Activated CD4-positive, CD25-positive, alpha-beta regulatory T cell (primary cell): ENCODE data around the gene SMAGP.
"Not testable (repeated sequence)": the region's sequence is repeated elsewhere in the genome, so short reads cannot be mapped to it uniquely, and the experiment has no call there.

Experiments used
- DNase-seq, 4 experiments: peaks; one replicate each; lab custom pipeline; 2025; lab: John Stamatoyannopoulos, UW

The SMAGP gene

DNA sequence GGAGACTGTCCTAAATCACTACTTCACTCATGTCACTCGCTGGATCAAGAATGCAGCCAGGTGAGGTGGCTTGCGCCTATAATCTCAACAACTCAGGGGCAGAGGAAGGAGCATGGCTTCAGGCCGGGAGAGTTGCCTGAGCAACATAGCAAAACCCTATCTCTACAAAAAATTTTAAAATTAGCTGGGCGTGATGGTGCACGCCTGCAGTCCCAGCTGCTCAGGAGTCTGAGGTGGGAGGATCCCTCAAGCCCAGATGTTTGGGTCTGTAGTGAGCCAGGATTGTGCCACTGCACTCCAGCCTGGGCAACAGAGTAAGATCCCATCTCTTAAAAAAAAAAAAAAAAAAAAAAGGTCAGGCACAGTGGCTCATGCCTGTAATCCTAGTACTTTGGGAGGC is 5.9 kb downstream of the SMAGP start:
- no peak for DNase-seq

GRCh38 chr12:51263341-51263740 is 6.9 kb downstream of the SMAGP start:
- no peak for DNase-seq

- no peak for DNase-seq
Observed at GRCh38 chr12:51262758-51263177, 7.4 kb downstream of the SMAGP start.

- not testable (repeated sequence) for DNase-seq
Observed at GRCh38 chr12:51259600-51259999, 10.6 kb downstream of the SMAGP start.

GRCh38 chr12:51254536-51254935 is 15.7 kb downstream of the SMAGP start:
- DNase-seq = no peak

DNA sequence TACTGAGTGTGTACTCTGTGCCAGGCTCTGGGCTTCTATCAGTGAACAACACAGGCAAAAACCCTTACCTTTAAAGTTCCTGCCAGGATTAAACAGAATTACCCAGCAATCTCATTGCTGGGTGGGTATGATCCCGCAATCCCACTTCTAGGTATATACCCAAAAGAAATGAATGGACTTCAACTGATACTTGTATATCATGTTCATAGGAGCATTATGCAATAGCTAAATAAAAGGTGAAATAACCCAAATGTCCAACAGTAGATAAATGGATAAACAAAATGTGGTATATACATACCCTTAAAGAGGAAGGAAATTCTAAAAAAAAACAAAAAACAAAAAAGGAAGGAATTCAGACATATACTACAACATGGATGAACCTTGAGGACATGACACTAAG is 16.9 kb downstream of the SMAGP start:
- DNase-seq = no peak

DNA sequence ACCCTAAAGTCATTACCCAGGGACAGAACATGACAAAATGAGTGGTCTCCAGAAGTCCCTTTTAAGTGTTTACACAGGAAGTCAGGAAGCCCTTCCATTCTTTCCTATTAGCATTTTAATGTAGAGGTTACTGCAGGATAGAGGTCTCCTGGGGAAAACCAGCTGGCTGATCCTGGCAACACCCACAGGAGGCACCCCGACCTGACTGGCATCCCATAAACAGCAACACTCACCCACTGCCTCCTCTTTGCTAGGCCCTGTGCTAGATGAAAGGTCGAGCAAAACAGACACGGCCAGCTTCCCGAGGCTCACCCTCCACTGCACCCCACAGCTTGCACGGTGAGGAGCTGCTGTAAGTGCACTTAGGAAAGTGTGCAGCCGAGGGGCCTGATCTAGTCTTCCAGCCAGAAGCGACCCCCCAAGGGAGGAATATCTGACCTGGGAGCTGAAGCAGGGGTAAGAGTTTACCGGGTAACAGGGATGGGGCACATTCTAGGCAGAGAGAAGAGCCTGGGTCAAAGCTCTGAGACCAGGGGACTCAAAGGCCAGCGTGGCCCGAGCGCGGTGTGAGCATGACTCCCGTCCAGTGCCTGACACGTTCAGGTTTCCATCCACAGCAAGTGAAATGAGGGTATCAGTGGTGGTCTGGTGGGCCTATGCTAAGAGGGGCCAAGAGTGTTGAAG is 22.6 kb downstream of the SMAGP start:
- no peak for DNase-seq

DNA sequence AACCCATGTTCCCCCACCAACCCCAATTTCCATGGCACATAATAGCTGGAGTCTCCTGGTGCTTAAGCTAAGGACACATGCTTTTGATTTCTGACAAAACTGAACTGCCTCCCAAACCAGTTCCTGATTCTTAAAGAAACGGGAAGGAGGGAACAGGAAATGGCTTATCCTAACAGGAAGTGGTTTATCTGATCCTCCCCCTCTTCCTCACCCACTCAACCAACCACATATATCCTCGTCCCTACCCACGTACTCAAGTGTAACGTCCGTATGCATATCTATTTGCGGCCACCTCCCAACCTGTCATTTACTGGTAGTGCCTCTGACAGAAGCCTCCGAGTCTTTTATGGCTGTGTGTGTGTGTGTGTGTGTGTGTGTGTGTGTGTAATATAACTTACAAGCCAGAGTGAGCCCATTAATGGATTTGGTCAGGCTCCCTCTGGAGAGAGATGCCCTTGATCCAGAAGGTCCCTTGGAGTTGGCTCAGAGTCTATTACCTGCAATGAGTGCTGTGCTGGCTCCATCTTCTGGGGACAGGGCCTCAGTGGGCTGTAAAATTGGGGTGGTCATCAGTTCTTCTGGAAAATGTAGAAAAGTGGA is 23.9 kb downstream of the SMAGP start:
- DNase-seq = peak in 1 of 4 experiments; percentile 10

- no peak for DNase-seq
Observed at GRCh38 chr12:51245476-51246253, 24.6 kb downstream of the SMAGP start.

GRCh38 chr12:51244269-51244668 is 25.9 kb downstream of the SMAGP start:
- DNase-seq = no peak

GRCh38 chr12:51242876-51243275 is 27.3 kb downstream of the SMAGP start:
- no peak for DNase-seq

GRCh38 chr12:51242120-51242519 is 28.1 kb downstream of the SMAGP start:
- no peak for DNase-seq

DNA sequence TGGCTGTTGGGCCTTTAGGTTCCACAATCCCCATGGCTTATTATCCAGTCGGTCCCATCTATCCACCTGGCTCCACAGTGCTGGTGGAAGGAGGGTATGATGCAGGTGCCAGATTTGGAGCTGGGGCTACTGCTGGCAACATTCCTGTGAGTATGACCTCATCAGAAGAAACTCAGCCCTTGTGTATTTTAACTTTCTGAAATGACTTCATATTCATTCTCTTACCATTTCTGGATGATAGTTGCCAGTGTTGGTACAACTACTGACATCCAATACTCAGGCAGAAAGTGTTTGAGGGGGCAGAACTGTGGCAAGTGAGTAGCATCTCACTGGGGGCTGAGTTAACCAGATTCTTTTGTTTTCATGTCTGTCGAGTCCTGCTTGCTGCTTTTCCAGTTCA is 29.2 kb downstream of the SMAGP start:
- DNase-seq = no peak

DNA sequence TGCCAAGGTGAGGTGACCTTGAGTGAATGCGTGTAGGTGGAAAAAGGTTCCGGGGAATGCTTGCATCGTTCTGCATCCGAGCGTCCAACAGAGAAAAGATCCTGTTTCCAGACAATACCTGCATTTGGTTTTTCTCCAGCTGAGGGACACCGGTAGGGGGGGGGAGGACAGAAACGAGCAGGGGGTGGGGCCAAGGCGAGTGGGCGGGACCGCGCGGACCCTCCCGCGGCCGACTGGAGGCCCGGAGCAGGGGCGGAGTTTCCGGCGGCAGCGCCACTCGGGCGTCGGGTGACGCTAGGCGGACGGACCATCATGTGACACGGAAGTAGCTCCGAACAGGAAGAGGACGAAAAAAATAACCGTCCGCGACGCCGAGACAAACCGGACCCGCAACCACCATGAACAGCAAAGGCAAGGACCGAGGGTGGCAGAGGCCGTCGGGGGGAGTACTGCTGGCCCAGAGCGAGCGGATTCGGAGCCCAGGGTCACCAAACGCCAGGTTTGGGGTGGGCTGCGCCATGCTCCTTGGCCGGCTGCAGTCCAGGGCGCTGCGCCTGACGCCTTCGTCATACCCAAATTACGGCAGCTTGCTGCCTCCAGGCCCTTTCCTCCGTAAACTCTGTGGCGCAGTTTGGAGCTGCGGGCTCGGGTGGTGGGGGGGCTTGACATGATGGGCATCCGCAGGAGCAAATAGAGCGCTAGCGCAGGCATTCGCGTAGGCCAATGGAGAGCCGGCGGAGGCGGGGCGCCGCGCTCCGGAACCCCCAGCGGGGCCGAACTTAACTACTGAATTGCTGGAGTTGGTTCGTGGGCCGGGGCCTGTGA is 31.5 kb downstream of the SMAGP start, which contains the start of gene DAZAP2:
DAZAP2 (plus strand) TSS at position 317 of the 825 bp plus-strand sequence; CDS start at position 399, 82 bp downstream.
- DNase-seq = peak; percentile 79 to 94 (median 90)

GRCh38 chr12:51238037-51238509 is 32.1 kb downstream of the SMAGP start:
- DNase-seq = no peak

GRCh38 chr12:51234530-51234929 is 35.7 kb downstream of the SMAGP start:
- DNase-seq = no peak

- DNase-seq = no peak
Observed at GRCh38 chr12:51232642-51233041, 37.6 kb downstream of the SMAGP start.

- no peak for DNase-seq
Observed at GRCh38 chr12:51229116-51229809, 41.0 kb downstream of the SMAGP start.

DNA sequence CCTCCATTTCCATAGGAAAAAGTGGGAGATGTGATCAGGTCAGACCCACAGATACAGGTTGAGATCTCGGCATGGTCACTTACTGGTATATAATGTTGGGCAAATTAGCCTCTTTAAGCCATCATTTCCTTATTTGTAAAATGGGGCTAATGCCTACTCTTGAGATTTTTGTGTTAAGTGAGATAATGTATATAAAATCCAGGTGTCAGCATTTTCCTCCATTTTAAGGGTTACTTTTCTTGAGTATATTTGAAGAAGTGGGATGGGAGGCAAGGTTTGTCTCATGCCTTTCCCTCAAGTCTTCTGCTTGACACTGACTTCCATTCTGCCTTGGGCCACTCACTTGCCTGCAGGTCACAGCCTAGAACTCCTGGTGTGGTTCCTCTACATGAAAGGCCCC is 42.3 kb downstream of the SMAGP start:
- no peak for DNase-seq

- DNase-seq = not testable (repeated sequence)
Observed at GRCh38 chr12:51227112-51227511, 43.1 kb downstream of the SMAGP start.

GRCh38 chr12:51225771-51226170 is 44.4 kb downstream of the SMAGP start:
- no peak for DNase-seq
